K562 (cell line): ENCODE results near the gene USP5. TPM values are rescaled to one million over a fixed set of nuclear protein-coding genes. Genes with fewer than 3 reads are reported as not detected.
A peak's percentile ranks its signal among the peaks of the same experiment; 100 is the strongest.

Experiments
- ATAC-seq: fragments of 200-7000 bp; cut with Tn5 transposase; 3 replicates; pipeline ENCODE4 v1.9.1; 2020; ENCODE audit warnings: moderate library complexity
- BruUV-seq: library from RNA; stranded (reverse); fragments of 400-500 nt; replicated peaks from 2 replicates; lab custom pipeline; 2021; lab: Mats Ljungman, UMichigan
- CTCF ChIA-PET: fragments of 300-600 bp; formaldehyde crosslinking; extraction: SDS; loops from one replicate; lab custom pipeline; 2021; ENCODE audit warnings: low intra/inter-chr PET ratio; lab: Yijun Ruan, JAX
- POLR2A ChIA-PET: fragments of 300-600, 350-650 bp; sonication (Branson Sonifier 250); formaldehyde crosslinking; extraction: SDS; loops from one replicate; lab custom pipeline; 2021; ENCODE audit warnings: antibody characterized with exemption, inconsistent platforms; lab: Yijun Ruan, JAX
- DNase-seq, 4 experiments: peaks; one replicate each; pipeline versions ENCODE4 v3.0.0 to v3.0.0-alpha.2; 2011 to 2018; ENCODE audit warnings: low spot score in 3 of 4, mixed read lengths in 3 of 4; ENCODE audit errors: extremely low read depth in 1 of 4
- FAIRE-seq: peaks from 2 replicates; lab custom pipeline; 2011; peaks lifted over from hg19 to GRCh38; lab: Jason Lieb, UNC
- H2AFZ ChIP-seq: 2 replicates; pipeline ENCODE4 v1.6.0; 2011; ENCODE audit warnings: low read depth, low read length, control low read depth, inconsistent platforms
- H3K27ac ChIP-seq: fragments of 200-600 bp; 3 replicates; pipeline ENCODE4 v1.8.0; 2011; ENCODE audit warnings: low read depth, mild to moderate bottlenecking, control low read depth, inconsistent platforms, low read length, moderate library complexity, mixed read lengths; ENCODE audit errors: extremely low read depth
- H3K27me3 ChIP-seq, 2 experiments: fragments of 300-600 bp in 1 of 2; 2 replicates in 1 of 2; 3 replicates in 1 of 2; pipeline versions ENCODE4 v1.6.0 to v1.8.0; 2011; ENCODE audit warnings: inconsistent platforms in 2 of 2, low read length in 2 of 2, mild to moderate bottlenecking in 1 of 2, mixed read lengths in 1 of 2, moderate library complexity in 1 of 2; ENCODE audit not compliant: control insufficient read depth in 2 of 2, insufficient read depth in 2 of 2
- H3K36me3 ChIP-seq: fragments of 300-600 bp; 3 replicates; pipeline ENCODE4 v1.8.0; 2011; ENCODE audit warnings: mild to moderate bottlenecking, low read length, inconsistent platforms; ENCODE audit not compliant: control insufficient read depth, insufficient read depth
- H3K4me1 ChIP-seq, 2 experiments: fragments of 200-600 bp in 1 of 2; replicated peaks in 1 of 2; 2 replicates in 1 of 2; 3 replicates in 1 of 2; pipeline versions ENCODE4 v1.5.1 to v1.8.0; 2011; ENCODE audit warnings: inconsistent platforms in 2 of 2, low read length in 2 of 2, mild to moderate bottlenecking in 1 of 2, mixed read lengths in 1 of 2, moderate library complexity in 1 of 2; ENCODE audit not compliant: control insufficient read depth in 2 of 2, insufficient read depth in 2 of 2
- H3K4me2 ChIP-seq: 2 replicates; pipeline ENCODE4 v1.6.1; 2011; ENCODE audit warnings: low read length, control low read depth, inconsistent platforms, mixed read lengths; ENCODE audit not compliant: insufficient read depth
- H3K4me3 ChIP-seq: fragments of 200-600 bp; sonication (generic), shearing (Covaris generic); 2 replicates; pipeline ENCODE4 v1.5.1; 2016; ENCODE audit warnings: control low read depth, inconsistent platforms
- H3K79me2 ChIP-seq: fragments of 200-600 bp; 3 replicates; pipeline ENCODE4 v1.8.0; 2011; ENCODE audit warnings: low read length, inconsistent platforms; ENCODE audit not compliant: control insufficient read depth, insufficient read depth
- H3K9ac ChIP-seq, 2 experiments: 2 replicates each; pipeline versions ENCODE4 v1.6.0 to v1.6.1; 2011; ENCODE audit warnings: low read depth in 2 of 2, low read length in 2 of 2, control low read depth in 1 of 2, inconsistent platforms in 1 of 2, mild to moderate bottlenecking in 1 of 2, mixed read lengths in 1 of 2; ENCODE audit not compliant: insufficient read depth in 1 of 2
- H3K9me1 ChIP-seq: one replicate; pipeline ENCODE4 v1.6.0; 2011; ENCODE audit warnings: inconsistent platforms, mild to moderate bottlenecking, low read length, moderate library complexity; ENCODE audit not compliant: control insufficient read depth, insufficient read depth
- H3K9me3 ChIP-seq: replicated peaks from 2 replicates; pipeline ENCODE4 v1.5.1; 2011; ENCODE audit warnings: low read depth, low read length, inconsistent platforms; ENCODE audit not compliant: control insufficient read depth, insufficient read depth
- H4K20me1 ChIP-seq: replicated peaks from 2 replicates; pipeline ENCODE4 v1.6.1; 2011; ENCODE audit warnings: low read length, inconsistent platforms, mixed read lengths; ENCODE audit not compliant: control insufficient read depth, insufficient read depth
- BCLAF1 ChIP-seq, 2 experiments: fragments of 450-650 bp in 1 of 2; IDR thresholded peaks; 2 replicates each; pipeline ENCODE4 v1.6.1; 2011 to 2017; ENCODE audit warnings: low read depth in 2 of 2, antibody characterized with exemption in 1 of 2, borderline replicate concordance in 1 of 2, low read length in 1 of 2, mild to moderate bottlenecking in 1 of 2, mixed read lengths in 1 of 2; ENCODE audit not compliant: control insufficient read depth in 1 of 2
- CGGBP1 ChIP-seq: fragments of 250-450 bp; sonication (Bioruptor Pico); IDR thresholded peaks from 2 replicates; pipeline ENCODE4 v1.9.0; 2021; ENCODE audit warnings: mild to moderate bottlenecking
- E2F1 ChIP-seq: sonication (generic); formaldehyde crosslinking; IDR thresholded peaks from 2 replicates; pipeline ENCODE4 v1.8.1; 2023; ENCODE audit warnings: mild to moderate bottlenecking, missing genetic modification reagents, moderate library complexity
- FOXK2 ChIP-seq, 2 experiments: fragments of 450-650 bp; IDR thresholded peaks in 1 of 2; conservative IDR thresholded peaks in 1 of 2; 2 replicates each; pipeline ENCODE4 v1.6.1; 2016; ENCODE audit warnings: low read depth in 2 of 2, mild to moderate bottlenecking in 1 of 2
- HNRNPUL1 ChIP-seq: fragments of 200-400 bp; formaldehyde crosslinking; IDR thresholded peaks from 2 replicates; pipeline ENCODE4 v1.6.1; 2017; ENCODE audit warnings: low read length
- NCOA6 ChIP-seq: fragments of 450-650 bp; IDR thresholded peaks from 2 replicates; pipeline ENCODE4 v1.6.1; 2017; ENCODE audit warnings: mild to moderate bottlenecking
- ZBTB7A ChIP-seq: IDR thresholded peaks from 2 replicates; pipeline ENCODE4 v1.6.1; 2011; ENCODE audit warnings: low read depth, mild to moderate bottlenecking, low read length, moderate library complexity, borderline replicate concordance; ENCODE audit not compliant: control insufficient read depth
- ZC3H8 ChIP-seq: fragments of 450-650 bp; IDR thresholded peaks from 2 replicates; pipeline ENCODE4 v1.6.1; 2017
- ZNF398 ChIP-seq: fragments of 250-450 bp; sonication (Bioruptor Pico); IDR thresholded peaks from 2 replicates; pipeline ENCODE4 v1.8.0; 2021; ENCODE audit warnings: moderate library complexity, mild to moderate bottlenecking, inconsistent platforms
- ZNF507 ChIP-seq: conservative IDR thresholded peaks from 2 replicates; pipeline ENCODE4 v1.6.1; 2017; ENCODE audit warnings: missing genetic modification characterization, missing compliant biosample characterization
- ZNF707 ChIP-seq: fragments of 250-450 bp; sonication (Bioruptor Pico); conservative IDR thresholded peaks from 2 replicates; pipeline ENCODE4 v1.8.0; 2022; ENCODE audit warnings: inconsistent platforms, mild to moderate bottlenecking, moderate library complexity
- WGBS: fragments of 100-300 bp; shearing (Covaris generic); methylation state at CpG from one replicate; pipeline ENCODE4 v1.1.6; 2016; ENCODE audit warnings: low coverage, mixed read lengths; ENCODE audit not compliant: insufficient coverage; ENCODE audit errors: missing lambda C conversion rate; 5-methylcytosine and 5-hydroxymethylcytosine counted together
- in situ Hi-C: fragments of 300-500 bp; cut with MboI; formaldehyde crosslinking; loops from 4 replicates; pipeline ENCODE4 v1.15.0; 2018; ENCODE audit warnings: inconsistent platforms, mixed read lengths
- intact Hi-C: fragments of 100-400 bp; cut with micrococcal nuclease; formaldehyde crosslinking; loops from 2 replicates; pipeline ENCODE4 v1.14.2; 2022
- polyA plus RNA-seq, 8 experiments: library from polyadenylated mRNA; depleted of rRNA in 4 of 8; stranded (reverse) in 5 of 8; unstranded in 3 of 8; fragments of >200 nt; fragmentation: Nextera tagmentation in 2 of 8; fragmentation: Illumina TruSeq in 1 of 8; extraction: Ambion mirVana in 2 of 8; extraction: Trizol in 1 of 8; gene quantifications; 2 replicates each; pipeline versions ENCODE4 v1.2.1 to v1.2.3, GENCODE V29; 2011 to 2014; ENCODE audit warnings: inconsistent platforms in 1 of 8, missing spikeins in 1 of 8
- total RNA-seq, 7 experiments: library from RNA; depleted of rRNA in 6 of 7; stranded (reverse); fragments of >200 nt in 6 of 7; fragmentation: Illumina TruSeq in 2 of 7; extraction: Trizol in 2 of 7; gene quantifications; 2 replicates each; pipeline versions ENCODE4 v1.2.1 to v1.2.3, GENCODE V29; 2011 to 2021; ENCODE audit warnings: low replicate concordance in 1 of 7
- TF ChIP-seq, protein P1 (sequence below): fragments of 450-650 bp; IDR thresholded peaks from one replicate; pipeline ENCODE4 v1.6.1; 2018; ENCODE audit warnings: mild to moderate bottlenecking, moderate library complexity; ENCODE audit not compliant: partially characterized antibody

Gene USP5
- total and polyA plus RNA-seq, 9 of the 15 experiments (the other 6 are each of a cell fraction or from before 2014, with no cell fraction given), result 1.4 to 107 (median 48.6) TPM

- H3K9ac ChIP-seq, result peak overlapping the region in 1 of 2 experiments; percentile 72; a peak in 3 of 4 replicates
- H3K9me1 ChIP-seq, result no peaks in the 10 kb centered on the region
- FAIRE-seq (peak; percentile 81), DNase-seq (peak; percentile 60 to 77 (median 70)), ATAC-seq (peak; percentile 93)
- no peak overlapping the region for H3K4me2 ChIP-seq
- 38% methylated on average over 14 of the region's 16 CpGs for WGBS
- H3K27ac ChIP-seq, result peak overlapping the region; percentile 57; the same call in 2 of the 3 replicates
- ChIA-PET POLR2A (interaction anchor here (0.8 to 4.8 kb wide), 8 partner anchors 8 to 26 kb away, joined by 3 to 39 read pairs (median 4); partner anchors contain the start of genes CDCA3, TPI1 and USP5), CTCF (interaction anchor here (0.7 kb wide), 1 partner anchor 64 kb away, joined by 5 read pairs; no protein-coding TSS in a partner anchor)
- no TSS peak for BruUV-seq
- H3K4me3 ChIP-seq, result no peak overlapping the region
- H2AFZ ChIP-seq, result peak overlapping the region; percentile 67
- intact Hi-C loops (no loop called here), in situ Hi-C loops (no loop called here)
- no peaks in the 10 kb centered on the region for H3K9me3 ChIP-seq
- no peaks in the 10 kb centered on the region for H3K79me2 ChIP-seq
- H4K20me1 ChIP-seq, result no peaks in the 10 kb centered on the region; the same call in 1 of the 2 replicates
- peaks cover 10 to 45% of the 10 kb centered on the region in 2 experiments; a peak in 4 of 5 replicates for H3K4me1 ChIP-seq
- H3K36me3 ChIP-seq, result peaks cover 71% of the 10 kb centered on the region; the same call in 2 of the 3 replicates
- H3K27me3 ChIP-seq, result no peaks in the 10 kb centered on the region
- TF ChIP-seq ZBTB7A (peak; percentile 32; the same call in 1 of the 2 replicates), NCOA6 (no peak), FOXK2 (conservative IDR thresholded peaks at IDR 0.05 in 1 of 2, IDR thresholded peaks at IDR 0.05 in 1 of 2; ENCODE audit: low read depth in 2 of 2) (no peak), ZNF507 (tag) (no peak), ZNF707 (CRISPR knock-in tag) (no peak), E2F1 (no peak), ZNF398 (CRISPR knock-in tag) (no peak), CGGBP1 (CRISPR knock-in tag) (no peak), BCLAF1 (IDR thresholded peaks at IDR 0.05; ENCODE audit: borderline replicate concordance in 1 of 2, control insufficient read depth in 1 of 2, low read depth in 2 of 2, low read length in 1 of 2) (no peak), HNRNPUL1 (no peak), ZC3H8 (no peak)
- TF ChIP-seq, protein P1, sequence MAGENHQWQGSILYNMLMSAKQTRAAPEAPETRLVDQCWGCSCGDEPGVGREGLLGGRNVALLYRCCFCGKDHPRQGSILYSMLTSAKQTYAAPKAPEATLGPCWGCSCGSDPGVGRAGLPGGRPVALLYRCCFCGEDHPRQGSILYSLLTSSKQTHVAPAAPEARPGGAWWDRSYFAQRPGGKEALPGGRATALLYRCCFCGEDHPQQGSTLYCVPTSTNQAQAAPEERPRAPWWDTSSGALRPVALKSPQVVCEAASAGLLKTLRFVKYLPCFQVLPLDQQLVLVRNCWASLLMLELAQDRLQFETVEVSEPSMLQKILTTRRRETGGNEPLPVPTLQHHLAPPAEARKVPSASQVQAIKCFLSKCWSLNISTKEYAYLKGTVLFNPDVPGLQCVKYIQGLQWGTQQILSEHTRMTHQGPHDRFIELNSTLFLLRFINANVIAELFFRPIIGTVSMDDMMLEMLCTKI, result no peak
These were observed 8.6 kb upstream of the USP5 start for GRCh38 chr12:6843118-6843902.
